Measurements from ENCODE around the gene TANC1. TPM values are rescaled to one million over a fixed set of nuclear protein-coding genes. Genes with fewer than 3 reads are reported as not detected.
A peak's percentile ranks its signal among the peaks of the same experiment; 100 is the strongest.

TANC1 gene
- total and polyA plus RNA-seq, 2 experiments from 2014 or later, result 8.2 to 12.1 TPM

DNA sequence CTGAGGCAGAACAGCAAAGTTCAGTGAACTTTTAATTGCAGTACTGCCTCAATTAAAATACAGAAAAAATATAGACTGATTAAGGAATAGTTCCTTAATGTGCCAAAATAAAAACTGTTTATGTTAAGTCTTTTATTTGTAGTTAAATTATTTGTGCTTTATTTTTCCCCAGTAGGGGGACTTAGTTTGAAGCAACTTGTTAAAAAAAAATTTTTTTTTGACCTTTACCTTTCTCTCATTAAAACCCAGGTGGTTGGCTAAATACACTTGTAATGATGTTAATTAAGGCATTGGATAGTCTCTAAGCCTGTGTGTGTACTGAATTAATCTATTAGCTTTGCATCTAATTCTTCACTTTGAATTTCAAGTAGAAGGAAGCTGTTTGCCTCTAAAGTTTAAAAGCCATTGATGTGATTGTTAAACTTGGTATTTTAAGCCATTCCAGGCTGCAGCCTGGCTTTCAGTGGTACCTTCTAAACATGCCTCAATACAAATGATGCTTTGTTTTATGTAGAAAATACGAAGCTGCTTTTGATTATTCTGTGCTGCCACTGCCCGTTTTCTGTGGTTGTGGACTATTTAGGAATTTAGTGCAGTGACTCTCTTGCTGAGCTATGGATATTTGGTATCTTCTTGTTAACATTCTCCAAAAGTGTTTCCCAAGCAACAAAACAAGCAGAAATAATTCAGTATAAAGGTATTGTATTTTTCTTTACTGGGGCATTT, 102.9 kb downstream of the TANC1 start:
- peaks cover 36% of the 10 kb centered on the region for H3F3A ChIP-seq (ENCODE audit: insufficient read depth)
- peak overlapping the region; percentile 33 for H3K4me2 ChIP-seq (ENCODE audit: unreplicated experiment)
- H3K36me3 ChIP-seq (ENCODE audit: low read depth), result peaks cover 10% of the 10 kb centered on the region; the same call in 1 of the 2 replicates
- peaks cover 56% of the 10 kb centered on the region for H3K4me1 ChIP-seq (ENCODE audit: insufficient read depth)
- H3K27ac ChIP-seq, result peak overlapping the region; percentile 92
- no peaks in the 10 kb centered on the region for H3K9me2 ChIP-seq (ENCODE audit: insufficient read depth)
- H3K27me3 ChIP-seq (replicated peaks; ENCODE audit: insufficient read depth), result no peaks in the 10 kb centered on the region
- no peaks in the 10 kb centered on the region for H3K9me3 ChIP-seq (ENCODE audit: low read depth)
- H3K4me3 ChIP-seq, result no peak overlapping the region
- DNase-seq, result peak; percentile 83
- WGBS, 2 experiments (ENCODE audit: low coverage in 1 of 2, low lambda C conversion rate in 2 of 2, missing lambda C conversion rate in 2 of 2), result 14 to 16% methylated on average over 2 of the region's 2 CpGs
- TF ChIP-seq EZH2 (IDR thresholded peaks at IDR 0.05; ENCODE audit: insufficient read depth, poor library complexity, severe bottlenecking) (no peak), EZH2phosphoT487 (IDR thresholded peaks at IDR 0.05; ENCODE audit: insufficient read depth, low read depth) (no peak)
- no peak overlapping the region for H2AFZ ChIP-seq
- peaks cover 11% of the 10 kb centered on the region; the same call in 1 of the 2 replicates for H3K79me2 ChIP-seq (ENCODE audit: insufficient read depth)
- in situ Hi-C loops (cut with MboI), result no loop called here
- no peaks in the 10 kb centered on the region for H4K20me1 ChIP-seq (ENCODE audit: insufficient read depth)
- peak overlapping the region; percentile 53 for H3K9ac ChIP-seq

- Histone ChIP-seq H2AFZ (no peak overlapping the region), H3K27ac (peak overlapping the region; percentile 92), H3K36me3 (ENCODE audit: low read depth) (peaks cover 5% of the 10 kb centered on the region; the same call in 1 of the 2 replicates), H3K4me2 (ENCODE audit: unreplicated experiment) (peak overlapping the region; percentile 67), H3K4me1 (ENCODE audit: insufficient read depth) (peaks cover 67% of the 10 kb centered on the region), H3K9me2 (ENCODE audit: insufficient read depth) (no peaks in the 10 kb centered on the region), H4K20me1 (ENCODE audit: insufficient read depth) (no peaks in the 10 kb centered on the region), H3K27me3 (replicated peaks; ENCODE audit: insufficient read depth) (no peaks in the 10 kb centered on the region), H3K9me3 (ENCODE audit: low read depth) (no peaks in the 10 kb centered on the region), H3K79me2 (ENCODE audit: insufficient read depth) (peaks cover 11% of the 10 kb centered on the region; the same call in 1 of the 2 replicates), H3K4me3 (no peak overlapping the region), H3K9ac (peak overlapping the region; percentile 37), H3F3A (ENCODE audit: insufficient read depth) (peaks cover 50% of the 10 kb centered on the region)
- TF ChIP-seq EZH2 (IDR thresholded peaks at IDR 0.05; ENCODE audit: insufficient read depth, poor library complexity, severe bottlenecking) (no peak), EZH2phosphoT487 (IDR thresholded peaks at IDR 0.05; ENCODE audit: insufficient read depth, low read depth) (no peak)
- peak; percentile 64 for DNase-seq
- in situ Hi-C loops (cut with MboI), result no loop called here
- 80 to 88% methylated on average over 2 of the region's 2 CpGs for WGBS, 2 experiments (ENCODE audit: low coverage in 1 of 2, low lambda C conversion rate in 2 of 2, missing lambda C conversion rate in 2 of 2)
These were observed 104.4 kb downstream of the TANC1 start for GRCh38 chr2:159072795-159073194.

DNA sequence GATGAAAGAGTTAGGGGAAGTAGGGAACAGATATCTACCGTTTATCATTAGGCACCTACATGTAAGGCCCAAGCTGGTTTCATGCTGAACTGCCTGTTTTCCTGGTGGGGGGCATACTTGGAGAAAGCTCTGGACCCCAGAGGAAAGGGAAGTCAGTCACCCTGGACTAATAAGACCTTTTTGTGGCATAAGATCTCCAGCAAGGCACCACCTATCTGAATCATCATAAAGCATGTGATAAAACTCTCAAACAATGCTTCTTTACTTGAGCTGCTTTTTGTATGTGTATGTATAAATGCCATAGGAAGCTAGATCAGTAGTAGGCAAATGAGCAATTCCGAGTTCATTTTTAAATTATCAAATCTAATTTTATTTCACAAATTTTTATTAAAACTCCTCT, 104.8 kb downstream of the TANC1 start:
- H3K27me3 ChIP-seq (replicated peaks; ENCODE audit: insufficient read depth), result no peaks in the 10 kb centered on the region
- peaks cover 68% of the 10 kb centered on the region for H3K4me1 ChIP-seq (ENCODE audit: insufficient read depth)
- TF ChIP-seq EZH2 (IDR thresholded peaks at IDR 0.05; ENCODE audit: insufficient read depth, poor library complexity, severe bottlenecking), result no peak
- TF ChIP-seq EZH2phosphoT487 (IDR thresholded peaks at IDR 0.05; ENCODE audit: insufficient read depth, low read depth), result no peak
- in situ Hi-C loops (cut with MboI), result no loop called here
- H4K20me1 ChIP-seq (ENCODE audit: insufficient read depth), result no peaks in the 10 kb centered on the region
- peaks cover 52% of the 10 kb centered on the region for H3F3A ChIP-seq (ENCODE audit: insufficient read depth)
- H3K36me3 ChIP-seq (ENCODE audit: low read depth), result peaks cover under 1% of the 10 kb centered on the region; the same call in 1 of the 2 replicates
- no peak overlapping the region for H2AFZ ChIP-seq
- no peaks in the 10 kb centered on the region for H3K9me2 ChIP-seq (ENCODE audit: insufficient read depth)
- H3K4me2 ChIP-seq (ENCODE audit: unreplicated experiment), result peak overlapping the region; percentile 67
- H3K79me2 ChIP-seq (ENCODE audit: insufficient read depth), result peaks cover 11% of the 10 kb centered on the region; the same call in 1 of the 2 replicates
- peak overlapping the region; percentile 37 for H3K9ac ChIP-seq
- H3K9me3 ChIP-seq (ENCODE audit: low read depth), result no peaks in the 10 kb centered on the region
- no peak overlapping the region for H3K4me3 ChIP-seq
- H3K27ac ChIP-seq, result peak overlapping the region; percentile 92
- WGBS, 2 experiments (ENCODE audit: low coverage in 1 of 2, low lambda C conversion rate in 2 of 2, missing lambda C conversion rate in 2 of 2), result 93 to 98% methylated on average over 2 of the region's 2 CpGs
- peak; percentile 58 for DNase-seq

GRCh38 chr2:159074605-159075004, 106.2 kb downstream of the TANC1 start:
- Histone ChIP-seq H3K36me3 (ENCODE audit: low read depth) (no peaks in the 10 kb centered on the region), H3F3A (ENCODE audit: insufficient read depth) (peaks cover 52% of the 10 kb centered on the region), H2AFZ (no peak overlapping the region), H4K20me1 (ENCODE audit: insufficient read depth) (no peaks in the 10 kb centered on the region), H3K4me1 (ENCODE audit: insufficient read depth) (peaks cover 66% of the 10 kb centered on the region), H3K9me2 (ENCODE audit: insufficient read depth) (no peaks in the 10 kb centered on the region), H3K4me2 (ENCODE audit: unreplicated experiment) (no peak overlapping the region), H3K4me3 (no peak overlapping the region), H3K9me3 (ENCODE audit: low read depth) (no peaks in the 10 kb centered on the region), H3K9ac (no peak overlapping the region), H3K27me3 (replicated peaks; ENCODE audit: insufficient read depth) (no peaks in the 10 kb centered on the region), H3K79me2 (ENCODE audit: insufficient read depth) (peaks cover 11% of the 10 kb centered on the region; the same call in 1 of the 2 replicates), H3K27ac (no peak overlapping the region)
- WGBS, 2 experiments (ENCODE audit: low coverage in 1 of 2, low lambda C conversion rate in 2 of 2, missing lambda C conversion rate in 2 of 2), result 95 to 96% methylated on average over 7 of the region's 7 CpGs
- in situ Hi-C loops (cut with MboI), result no loop called here
- TF ChIP-seq EZH2phosphoT487 (IDR thresholded peaks at IDR 0.05; ENCODE audit: insufficient read depth, low read depth), result no peak
- TF ChIP-seq EZH2 (IDR thresholded peaks at IDR 0.05; ENCODE audit: insufficient read depth, poor library complexity, severe bottlenecking), result no peak
- no peak for DNase-seq

Measured in GM23248 (cell line).